Vagina (tissue), 2 donors: ENCODE data around the gene CNNM1.

Source experiments
- CTCF ChIP-seq, 3 experiments: fragments of 450-650 bp in 2 of 3; fragments of 200-600 bp in 1 of 3; sonication (generic) in 1 of 3; IDR thresholded peaks; one replicate each; pipeline ENCODE4 v1.5.1; 2017 to 2019; ENCODE audit warnings: antibody characterized with exemption in 3 of 3, mild to moderate bottlenecking in 2 of 3, moderate library complexity in 2 of 3
- POLR2A ChIP-seq, 2 donors: fragments of 450-650 bp; IDR thresholded peaks; one replicate each; pipeline ENCODE4 v1.6.1; 2017; ENCODE audit warnings: antibody characterized with exemption in 2 of 2, mild to moderate bottlenecking in 2 of 2, moderate library complexity in 2 of 2
- POLR2AphosphoS5 ChIP-seq, 2 donors: sonication (generic); formaldehyde crosslinking; IDR thresholded peaks; one replicate each; pipeline ENCODE4 v1.9.0; 2017; ENCODE audit warnings: antibody characterized with exemption in 2 of 2, mild to moderate bottlenecking in 2 of 2, low read depth in 1 of 2; ENCODE audit not compliant: insufficient read depth in 1 of 2

GRCh38 chr10:99315853-99316252 lies 13.3 kb upstream of the CNNM1 start:
- no peak for TF ChIP-seq CTCF (IDR thresholded peaks at IDR 0.05)
- no peak for TF ChIP-seq POLR2AphosphoS5 (IDR thresholded peaks at IDR 0.05; ENCODE audit: insufficient read depth in 1 of 2, low read depth in 1 of 2)
- no peak for TF ChIP-seq POLR2A (IDR thresholded peaks at IDR 0.05)
